G401.6 (cell line): Measurements from ENCODE around the gene ZSWIM8.
"Not testable (repeated sequence)": the region's sequence is repeated elsewhere in the genome, so short reads cannot be mapped to it uniquely, and the experiment has no call there.

ENCODE experiments used
- FAIRE-seq: peaks from 2 replicates; lab custom pipeline; 2012; peaks lifted over from hg19 to GRCh38; lab: Jason Lieb, UNC

Gene ZSWIM8

GRCh38 chr10:73774637-73775036, 10.8 kb upstream of the ZSWIM8 start:
- FAIRE-seq = peak; percentile 28

GRCh38 chr10:73779018-73779417, 6.4 kb upstream of the ZSWIM8 start:
- FAIRE-seq = no peak

- no peak for FAIRE-seq
Measured at GRCh38 chr10:73779539-73780197, 5.7 kb upstream of the ZSWIM8 start.

- FAIRE-seq = no peak
Measured at GRCh38 chr10:73780301-73780700, 5.1 kb upstream of the ZSWIM8 start.

- FAIRE-seq = no peak
Measured at GRCh38 chr10:73780966-73781365, 4.4 kb upstream of the ZSWIM8 start.

GRCh38 chr10:73781548-73781878, 3.9 kb upstream of the ZSWIM8 start:
- no peak for FAIRE-seq

- FAIRE-seq = peak; percentile 83
Measured at GRCh38 chr10:73781879-73782748, 3.3 kb upstream of the ZSWIM8 start, which contains the start of gene CHCHD1. Gene CHCHD1, plus strand, starts transcription at chr10:73782048. Its CDS starts 28 bp downstream, at chr10:73782076.

- no peak for FAIRE-seq
Measured at GRCh38 chr10:73782749-73783085, 2.7 kb upstream of the ZSWIM8 start.

GRCh38 chr10:73785721-73786511, 510 bp downstream of the ZSWIM8 start:
- FAIRE-seq = no peak

GRCh38 chr10:73786512-73786885, 1.1 kb downstream of the ZSWIM8 start:
- FAIRE-seq = no peak

GRCh38 chr10:73787031-73787800, 1.8 kb downstream of the ZSWIM8 start:
- not testable (repeated sequence) for FAIRE-seq

GRCh38 chr10:73788864-73789658, 3.7 kb downstream of the ZSWIM8 start:
- no peak for FAIRE-seq

GRCh38 chr10:73789659-73790055, 4.3 kb downstream of the ZSWIM8 start:
- FAIRE-seq = no peak

- FAIRE-seq = no peak
Measured at GRCh38 chr10:73790886-73791625, 5.7 kb downstream of the ZSWIM8 start.

- no peak for FAIRE-seq
Measured at GRCh38 chr10:73791871-73792400, 6.5 kb downstream of the ZSWIM8 start.

- FAIRE-seq = no peak
Measured at GRCh38 chr10:73793456-73793855, 8.1 kb downstream of the ZSWIM8 start.

- not testable (repeated sequence) for FAIRE-seq
Measured at GRCh38 chr10:73795491-73795890, 10.1 kb downstream of the ZSWIM8 start.

GRCh38 chr10:73796035-73796434, 10.6 kb downstream of the ZSWIM8 start:
- FAIRE-seq = not testable (repeated sequence)

- FAIRE-seq = no peak
Measured at GRCh38 chr10:73796766-73797165, 11.4 kb downstream of the ZSWIM8 start.

- FAIRE-seq = no peak
Measured at GRCh38 chr10:73797324-73798025, 12.1 kb downstream of the ZSWIM8 start.
